Ramos (cell line): Measurements from ENCODE around the gene EYS.

Source experiments
- in situ Hi-C: fragments of 300-500 bp; cut with MboI; formaldehyde crosslinking; loops from one replicate; pipeline ENCODE4 v1.14.3; 2022; ENCODE audit warnings: low sequenced_read_pairs; ENCODE audit not compliant: unreplicated experiment

Gene EYS

DNA sequence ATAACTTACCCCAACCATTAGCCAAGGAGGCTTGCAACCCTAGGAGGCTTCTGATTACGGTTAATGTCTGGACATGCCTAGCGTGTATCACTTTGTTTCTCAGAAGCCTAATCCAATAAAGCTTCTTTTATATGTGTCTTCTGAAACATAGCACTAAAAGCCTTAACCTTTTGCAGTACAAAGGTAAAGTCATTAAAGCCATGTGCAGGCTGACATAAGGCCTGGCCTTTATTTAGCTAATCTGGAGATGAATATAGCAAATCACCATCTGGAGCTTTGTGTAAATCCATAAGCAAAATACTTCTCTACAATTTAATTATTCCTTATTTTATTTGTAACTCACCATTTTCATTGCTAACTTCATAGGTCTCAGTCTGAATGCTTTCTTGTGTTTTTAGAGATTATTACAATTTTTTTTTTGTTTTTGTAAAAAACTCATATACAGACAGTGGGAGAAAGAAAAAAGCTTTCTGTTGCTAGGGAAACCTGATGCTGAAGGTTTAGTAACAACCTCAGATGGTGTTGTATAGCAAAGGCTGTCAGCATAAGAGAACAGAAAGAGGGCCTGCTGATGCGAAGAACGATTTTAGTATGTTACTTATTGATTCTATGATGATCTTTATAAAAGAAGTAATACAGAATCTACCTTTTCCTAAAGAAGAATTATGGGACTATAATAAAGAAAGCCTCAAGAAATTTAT, at the start of gene EYS:
Gene EYS, minus strand, starts transcription at position 101 of the 701 bp plus-strand sequence. CDS start 211,816 bp downstream, outside the sequence.
- in situ Hi-C loops = no loop called here

DNA sequence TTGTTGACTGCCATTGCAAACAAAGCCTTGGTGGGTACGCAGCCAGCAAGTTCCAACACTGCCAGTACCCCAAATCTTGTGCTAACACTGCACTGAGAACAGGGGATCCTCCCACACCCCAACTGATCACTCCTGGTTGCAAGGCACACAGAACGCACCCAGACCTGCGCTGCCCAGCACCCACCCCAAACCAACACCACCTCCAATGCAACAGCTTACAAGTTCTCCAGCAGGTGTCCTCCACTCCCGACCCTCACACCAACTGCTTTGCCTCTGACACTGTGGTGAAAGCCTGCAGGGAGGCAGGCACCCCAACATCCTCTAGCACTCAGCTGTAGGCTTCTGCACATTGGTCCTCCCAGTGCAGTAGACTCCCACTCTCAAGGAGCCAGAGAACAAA, 39.3 kb upstream of the EYS start:
- in situ Hi-C loops = no loop called here

DNA sequence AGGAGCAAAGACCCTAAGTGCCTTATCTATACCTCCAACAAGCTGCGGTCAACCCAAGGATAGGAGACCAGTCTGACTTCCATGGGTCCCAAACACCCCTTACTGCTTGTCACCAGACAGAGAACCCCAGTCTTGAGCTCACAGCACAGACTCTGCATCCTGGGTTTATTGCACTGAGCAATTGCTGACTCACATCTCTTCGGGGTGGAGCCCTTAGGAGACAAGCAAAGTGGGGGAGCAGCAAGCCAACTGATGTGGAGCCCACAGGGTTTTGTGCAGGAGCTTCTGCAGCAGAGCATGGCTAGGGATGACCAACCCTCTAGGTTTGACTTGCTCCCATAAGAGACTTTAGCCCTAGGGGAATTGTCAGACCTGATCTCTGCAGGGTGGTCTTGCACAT, 38.6 kb upstream of the EYS start:
- in situ Hi-C loops = no loop called here

DNA sequence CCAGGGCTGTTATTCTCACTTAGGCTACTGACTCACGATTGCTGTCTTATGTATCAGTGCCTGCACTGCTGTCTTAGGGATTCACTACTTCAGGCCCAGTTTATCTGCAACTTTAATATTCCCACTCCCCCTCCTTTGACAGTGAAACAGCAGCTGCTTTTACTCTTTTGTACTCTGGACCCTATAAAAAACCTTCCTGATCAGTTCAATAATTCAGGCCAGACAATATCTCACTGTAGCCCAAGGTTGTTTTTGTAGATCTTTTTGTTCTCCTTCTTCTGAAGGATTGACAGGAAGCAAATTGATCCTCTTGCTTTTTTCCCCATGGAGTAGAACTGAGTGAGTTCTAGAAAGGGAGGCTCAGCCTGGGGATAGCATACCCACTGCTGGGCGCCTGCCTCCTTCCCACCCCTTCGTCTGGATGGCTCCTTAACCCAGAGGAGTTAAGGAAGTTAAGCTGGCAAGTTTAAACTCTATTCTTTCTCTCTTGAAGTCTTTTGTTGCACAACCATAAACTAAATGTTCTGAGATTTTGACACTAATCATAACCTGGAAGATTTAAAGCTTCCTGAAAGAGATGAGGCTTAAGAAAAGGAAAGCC, 22.0 kb upstream of the EYS start:
- in situ Hi-C loops = no loop called here

DNA sequence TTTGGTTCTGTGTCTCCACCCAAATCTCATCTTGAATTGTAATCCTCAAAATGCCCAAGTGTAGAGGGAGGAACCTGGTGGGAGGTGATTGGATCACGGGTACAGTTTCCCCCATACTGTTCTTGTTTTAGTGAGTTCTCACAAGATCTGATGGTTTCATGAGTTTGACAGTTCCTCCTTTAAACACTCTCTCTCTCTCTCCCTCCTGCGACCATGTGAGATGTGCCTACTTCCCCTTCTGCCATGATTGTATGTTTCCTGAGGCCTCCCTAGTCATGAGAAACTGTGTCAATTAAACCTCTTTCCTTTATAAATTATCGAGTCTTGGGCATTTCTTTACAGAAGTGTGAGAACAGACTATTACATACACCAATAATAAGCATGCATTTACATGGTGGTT, 12.1 kb upstream of the EYS start:
- in situ Hi-C loops = no loop called here

DNA sequence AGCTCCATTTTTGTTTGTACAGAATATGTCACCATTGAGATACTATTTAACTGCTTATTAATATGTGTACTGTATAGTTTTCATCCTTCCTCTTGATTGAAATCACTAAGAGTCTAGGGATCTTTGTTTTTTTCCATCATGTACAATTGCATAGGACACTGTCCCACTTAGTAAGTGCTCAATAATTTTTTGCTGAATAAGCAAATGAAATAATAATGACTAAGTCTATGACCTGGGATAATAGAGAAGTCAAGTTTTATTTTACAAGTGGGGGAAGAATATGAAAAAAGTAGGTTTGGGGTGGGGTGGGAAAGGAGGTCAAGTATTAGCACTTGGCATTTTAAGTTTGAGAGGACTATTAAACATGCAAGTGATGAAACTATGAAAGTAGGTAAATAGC, 4.5 kb upstream of the EYS start:
- in situ Hi-C loops = no loop called here

DNA sequence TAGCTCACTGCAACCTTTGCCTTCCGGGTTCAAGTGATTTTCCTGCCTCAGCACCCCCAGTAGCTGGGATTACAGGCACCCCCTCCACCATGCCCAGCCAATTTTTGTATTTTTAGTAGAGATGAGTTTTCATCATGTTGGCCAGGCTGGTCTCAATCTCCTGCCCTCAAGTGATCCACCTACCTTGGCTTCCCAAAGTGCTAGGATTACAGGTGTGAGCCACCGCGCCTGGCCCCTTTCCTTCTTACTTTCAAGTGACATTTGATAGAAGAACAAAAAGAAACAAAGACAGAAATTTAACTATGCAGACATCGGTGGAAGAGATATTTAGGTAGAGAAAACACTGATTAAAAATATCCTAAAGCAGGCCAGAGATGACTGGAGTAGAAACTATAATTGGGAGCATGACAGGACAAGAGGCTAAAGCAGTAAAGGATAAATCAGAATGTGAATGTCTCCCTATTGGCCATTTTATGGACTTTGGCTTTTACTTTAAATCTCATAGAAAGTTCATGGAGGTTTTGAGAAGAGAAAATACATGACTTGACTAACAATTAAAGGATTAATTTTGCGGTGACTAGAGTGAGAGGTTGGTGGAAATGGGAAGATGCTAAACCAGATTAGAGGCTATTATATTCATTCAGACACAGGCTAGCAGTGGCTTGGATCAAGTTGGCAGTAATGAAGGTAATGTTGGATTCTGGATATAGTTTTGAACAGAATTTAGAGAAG, 2.2 kb upstream of the EYS start:
- in situ Hi-C loops = no loop called here

DNA sequence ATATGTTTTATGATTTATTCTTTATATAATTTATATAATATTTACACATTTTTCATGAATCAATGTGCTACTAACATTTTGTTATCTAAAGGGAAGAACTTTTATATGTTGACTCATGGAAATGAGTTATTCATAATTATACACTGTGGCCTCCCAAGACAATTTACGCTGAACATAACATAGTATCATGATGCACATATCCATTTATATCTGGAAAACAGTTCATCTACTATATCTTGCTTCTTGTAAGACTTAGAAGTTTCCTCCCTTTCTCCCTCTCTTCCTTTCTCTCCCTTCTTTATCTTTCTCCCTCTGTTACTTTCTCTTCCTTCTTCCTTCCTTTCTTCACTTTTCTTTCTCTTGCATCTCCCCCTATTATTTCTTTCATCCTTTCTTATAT, 1.1 kb upstream of the EYS start:
- in situ Hi-C loops = no loop called here

DNA sequence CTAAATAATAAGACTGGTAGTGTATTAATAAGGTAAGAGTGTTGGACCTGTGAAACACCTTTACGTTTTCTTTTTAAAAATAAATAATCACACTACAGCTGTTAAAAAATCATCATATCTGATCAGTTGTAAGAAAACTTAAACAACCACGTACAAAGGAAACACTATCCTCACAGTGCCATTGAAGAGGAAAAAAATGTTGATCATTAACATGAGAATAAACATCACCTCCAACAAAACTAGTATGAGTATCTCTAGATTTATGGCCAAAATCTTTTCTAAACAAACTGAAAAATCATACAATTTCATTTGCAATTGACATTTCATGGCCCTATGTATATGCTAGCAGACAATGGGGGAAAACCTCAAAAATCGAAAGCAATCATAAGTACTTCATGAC, 590 bp downstream of the EYS start:
- in situ Hi-C loops = no loop called here

DNA sequence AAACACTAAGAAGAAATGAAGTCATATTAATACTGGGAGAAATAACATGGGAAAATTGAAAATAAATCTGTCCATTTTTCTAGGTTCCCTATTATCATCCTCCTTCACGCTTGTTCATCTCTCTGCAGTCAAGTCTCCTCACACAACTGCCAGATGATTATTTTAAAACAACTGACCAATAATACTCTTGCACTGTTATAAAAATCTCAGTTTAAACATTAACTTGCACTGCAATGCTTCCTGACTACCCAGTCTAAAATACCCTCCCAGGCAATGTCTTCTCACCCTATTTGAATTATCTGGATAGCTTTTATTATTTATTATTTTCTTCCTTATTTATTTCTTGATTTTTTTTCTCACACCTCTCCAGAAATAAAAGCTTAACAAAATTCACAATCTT, 5.7 kb downstream of the EYS start:
- in situ Hi-C loops = no loop called here

DNA sequence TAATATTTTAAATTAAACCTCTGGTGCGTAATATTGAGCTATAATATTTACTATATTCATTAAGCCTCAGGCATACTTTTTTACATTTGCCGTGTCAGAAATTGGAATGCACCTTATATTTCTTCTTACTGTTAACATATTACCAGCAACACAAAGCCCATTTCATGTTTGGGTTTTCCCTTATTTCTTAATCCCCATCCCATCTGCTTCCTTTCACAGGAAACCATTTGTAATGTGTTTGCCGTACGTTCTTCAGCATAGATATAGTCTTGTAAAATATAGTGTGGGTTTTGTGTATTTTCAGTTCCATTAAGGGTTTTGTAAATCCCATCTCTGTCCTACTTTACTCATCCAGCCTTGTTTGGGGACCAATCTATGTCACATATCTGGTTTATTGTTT, 6.5 kb downstream of the EYS start:
- in situ Hi-C loops = no loop called here

DNA sequence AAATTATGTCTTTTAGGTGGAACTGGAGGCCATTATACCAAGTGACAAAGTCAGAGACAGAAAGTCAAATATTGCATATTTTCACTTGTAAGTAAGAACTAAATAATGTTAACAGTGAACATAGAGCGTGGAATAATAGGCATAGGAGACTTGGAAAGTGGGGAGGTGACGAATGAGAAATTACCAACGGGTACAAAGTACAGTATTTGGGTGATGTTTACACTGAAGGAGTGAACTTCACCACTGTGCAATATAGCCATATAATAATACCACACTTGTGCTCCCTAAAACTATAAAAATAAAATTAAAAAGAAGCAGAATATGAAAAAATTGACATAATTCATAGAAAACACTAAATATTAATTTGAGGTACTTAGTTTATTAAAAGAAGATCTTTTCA, 14.9 kb downstream of the EYS start:
- in situ Hi-C loops = no loop called here

DNA sequence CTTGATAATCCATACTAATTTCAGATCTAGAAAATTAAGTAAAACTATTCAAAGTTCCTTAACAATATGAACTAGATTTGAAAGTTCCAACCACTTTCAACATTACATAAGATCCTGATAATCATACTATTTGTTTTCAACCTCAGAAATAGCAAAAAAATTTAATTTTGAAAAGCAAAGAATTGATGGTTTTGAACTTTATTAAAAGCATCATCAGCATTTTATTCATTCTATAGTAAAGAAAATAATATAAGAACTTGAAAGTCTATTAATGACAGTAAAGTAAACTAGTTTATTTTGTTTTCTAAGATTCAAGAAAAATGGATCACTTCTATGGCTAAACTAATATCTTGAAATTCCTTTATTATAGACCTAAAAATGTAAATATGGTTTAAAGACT, 26.8 kb downstream of the EYS start:
- in situ Hi-C loops = no loop called here

DNA sequence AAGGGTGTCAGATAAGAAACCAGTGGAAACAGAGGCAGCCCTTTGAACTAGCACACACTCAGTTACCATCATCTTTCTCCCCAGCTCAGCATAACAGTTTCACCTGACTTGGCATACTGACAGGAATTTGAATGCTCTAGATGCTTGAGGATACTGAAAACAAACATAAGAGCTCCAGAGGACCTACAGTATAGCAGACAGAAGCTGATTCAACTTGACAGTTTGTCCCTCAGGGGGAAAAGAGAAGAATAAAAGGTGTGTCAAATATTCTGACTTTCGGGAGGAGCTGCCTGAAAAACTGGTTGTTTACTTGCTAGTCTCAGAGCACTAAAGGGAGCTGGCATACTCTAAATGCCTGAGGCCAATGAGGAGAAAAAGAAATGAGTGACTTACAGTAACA, 35.1 kb downstream of the EYS start:
- in situ Hi-C loops = no loop called here

DNA sequence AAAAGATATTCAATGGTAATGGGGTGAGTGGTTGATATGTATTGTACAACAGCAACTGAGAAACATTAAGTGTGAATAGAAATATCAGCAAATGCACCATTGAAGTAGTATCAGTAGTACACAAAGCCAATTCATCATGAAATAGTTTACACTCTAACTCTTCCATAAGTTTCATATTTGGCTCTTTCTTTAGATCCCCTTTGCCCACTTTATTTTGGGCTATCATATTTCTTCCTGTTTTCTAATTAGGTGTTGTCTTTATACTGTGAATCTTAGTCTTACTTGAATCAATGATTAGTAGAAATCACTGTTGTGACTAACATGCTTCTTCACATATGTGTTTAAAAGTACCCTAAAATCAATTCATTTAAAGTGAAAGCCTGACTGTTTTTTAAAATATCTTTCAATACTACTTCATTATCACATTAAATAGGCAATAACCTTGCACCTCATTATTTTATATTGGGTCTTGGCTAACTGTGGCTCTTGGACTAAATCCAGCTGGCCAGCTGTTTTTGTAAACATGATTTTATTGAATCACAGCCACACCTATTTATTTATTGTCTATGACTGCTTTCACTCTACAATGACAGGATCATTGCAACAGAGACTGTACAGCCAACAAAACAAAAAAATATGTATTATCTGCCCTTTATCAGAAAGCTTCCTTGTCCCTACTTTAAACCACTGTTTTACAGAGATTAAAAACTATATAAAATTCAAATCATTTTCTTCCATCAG, 38.9 kb downstream of the EYS start:
- in situ Hi-C loops = no loop called here

DNA sequence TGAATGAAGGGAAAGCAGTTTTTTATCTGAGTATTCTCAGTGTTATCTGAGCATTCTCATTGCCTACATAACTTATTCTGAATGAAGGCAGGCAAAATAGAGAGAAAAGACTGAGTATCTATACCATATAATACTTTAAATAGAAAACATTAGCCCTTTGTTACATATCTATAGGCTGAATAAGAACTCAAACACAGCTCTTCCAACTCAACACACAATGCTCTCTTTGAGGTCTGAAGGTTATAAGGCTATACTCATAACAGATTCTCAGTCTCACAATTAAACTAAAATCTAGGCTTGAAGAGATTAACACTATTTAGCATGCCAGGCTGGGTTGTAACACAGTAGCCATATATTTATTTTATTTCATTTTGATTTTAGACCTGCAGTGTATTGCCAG, 56.9 kb downstream of the EYS start:
- in situ Hi-C loops = no loop called here

DNA sequence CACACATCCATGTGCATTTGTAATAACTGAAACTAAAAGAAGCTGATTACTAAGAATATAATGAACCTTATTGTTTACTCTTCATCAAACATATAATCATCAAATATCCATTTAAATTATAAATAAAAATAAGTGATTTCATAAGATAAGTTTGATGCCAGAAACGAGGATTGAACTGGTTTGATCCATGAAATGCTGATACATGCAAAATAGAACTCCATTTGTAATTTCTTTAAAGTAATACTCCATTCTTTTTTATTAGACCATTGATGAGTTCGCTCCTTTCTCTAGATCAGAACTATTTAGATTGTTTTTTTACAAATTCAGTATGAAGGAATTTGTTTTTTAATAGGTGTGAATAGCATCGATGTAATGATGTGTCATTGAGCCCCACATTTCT, 57.6 kb downstream of the EYS start:
- in situ Hi-C loops = no loop called here

DNA sequence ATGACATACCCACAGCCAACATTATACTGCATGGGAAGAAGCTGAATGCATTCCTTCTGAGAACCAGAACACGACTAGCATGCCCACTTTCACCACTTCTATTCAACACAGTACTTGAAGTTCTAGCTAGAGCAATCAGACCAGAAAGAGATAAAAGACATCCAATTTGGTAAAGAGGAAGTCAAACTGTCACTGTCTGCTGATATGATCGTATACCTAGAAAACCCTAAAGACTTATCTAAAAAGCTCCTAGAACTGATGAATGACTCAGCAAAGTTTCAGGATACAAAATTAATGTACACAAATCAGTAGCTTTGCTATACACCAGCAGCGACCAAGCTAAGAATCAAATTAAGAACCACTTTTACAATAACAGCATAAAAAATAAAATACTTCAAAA, 60.5 kb downstream of the EYS start:
- in situ Hi-C loops = no loop called here

DNA sequence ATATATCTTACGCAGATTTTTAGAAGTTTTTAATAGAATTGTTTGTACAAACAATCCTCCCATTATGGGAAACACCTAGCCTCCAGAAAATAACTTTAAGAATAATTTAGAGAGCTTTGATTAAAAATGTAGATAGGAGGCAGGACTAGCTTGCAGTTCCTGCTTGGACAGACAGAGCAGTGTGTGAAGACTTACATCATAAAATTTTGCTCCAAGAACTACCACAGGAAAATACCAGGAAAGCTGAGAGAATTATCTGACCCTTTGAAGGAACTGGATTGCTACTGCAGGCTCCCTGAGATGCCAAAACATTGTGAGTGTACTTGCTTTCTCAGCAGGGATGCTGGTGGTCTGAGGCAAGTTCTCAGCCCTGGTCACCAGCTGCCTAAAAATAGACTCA, 64.2 kb downstream of the EYS start:
- in situ Hi-C loops = no loop called here

DNA sequence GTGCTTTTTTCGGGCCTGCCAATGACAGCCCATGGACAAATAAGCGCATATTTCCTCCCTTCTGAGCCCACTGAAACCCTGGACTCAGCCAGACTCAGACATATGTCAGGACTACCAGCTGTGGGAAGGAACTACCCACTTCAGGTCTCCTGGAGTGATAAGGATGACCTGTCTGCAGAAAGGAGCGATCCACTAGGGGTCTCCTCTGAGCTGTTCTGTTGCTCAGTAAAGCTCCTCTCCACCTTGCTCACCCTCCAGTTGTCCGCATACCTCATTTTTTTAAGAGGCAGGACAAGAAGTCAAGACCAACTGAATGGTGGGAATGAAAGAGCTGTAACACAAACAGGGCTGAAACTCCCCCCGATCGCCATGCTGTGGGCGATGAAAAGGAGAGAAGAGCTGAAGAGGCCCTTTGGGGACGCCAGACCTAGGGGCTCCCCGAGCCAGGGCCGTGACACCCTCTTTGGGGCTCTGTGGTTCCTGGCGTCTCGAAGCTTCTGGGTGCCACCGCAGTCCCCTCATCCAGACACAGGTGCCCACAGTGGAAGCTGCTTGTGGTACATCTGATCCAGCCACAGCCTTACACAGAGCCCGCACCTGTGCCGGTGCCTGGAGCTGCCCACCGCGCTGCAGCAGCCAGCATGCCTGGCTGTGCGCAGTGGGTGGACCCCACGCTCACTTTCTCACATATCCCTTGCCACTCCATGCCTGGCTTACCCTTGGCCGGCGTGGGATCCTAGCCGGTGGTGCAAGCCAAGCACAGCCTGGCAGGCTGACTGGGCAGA, 68.8 kb downstream of the EYS start:
- in situ Hi-C loops = no loop called here
